ENCODE data around the gene CALD1. TPM values are rescaled to one million over a fixed set of nuclear protein-coding genes. Genes with fewer than 3 reads are reported as not detected.

Gene CALD1
- total RNA-seq, 2 experiments from 2014 or later, result 0.33 TPM; not detected in 1

- CTCF ChIA-PET, result no interaction called here
- intact Hi-C loops (cut with DNase I, micrococcal nuclease), result no loop called here
- Mint-ChIP-seq H3K36me3 (ENCODE audit: low read depth) (no peaks in the 10 kb centered on the region), H3K4me1 (ENCODE audit: low read depth) (no peaks in the 10 kb centered on the region), H3K27me3 (no peaks in the 10 kb centered on the region), H3K27ac (no peak overlapping the region), H3K9me3 (no peaks in the 10 kb centered on the region), H3K4me3 (no peak overlapping the region)
- Histone ChIP-seq H3K4me1 (ENCODE audit: insufficient read depth, low read length) (no peaks in the 10 kb centered on the region), H3K36me3 (ENCODE audit: insufficient read depth, low read length) (no peaks in the 10 kb centered on the region), H3K27ac (ENCODE audit: low read depth in 1 of 2, low read length in 2 of 2) (no peak overlapping the region), H3K4me3 (ENCODE audit: low read length) (no peak overlapping the region), H3K27me3 (ENCODE audit: control insufficient read depth in 1 of 2, insufficient read depth in 2 of 2, low read length in 2 of 2) (no peaks in the 10 kb centered on the region), H3K9me3 (ENCODE audit: control insufficient read depth in 1 of 2, insufficient read depth in 1 of 2, low read length in 2 of 2) (no peaks in the 10 kb centered on the region)
- no peak for TF ChIP-seq CTCF (IDR thresholded peaks at IDR 0.05)
- POLR2A ChIA-PET, result no interaction called here
- DNase-seq (no peak), ATAC-seq (ENCODE audit: poor library complexity) (no peak)
Measured at GRCh38 chr7:134910214-134910890, 130.9 kb downstream of the CALD1 start.

- DNase-seq (no peak), ATAC-seq (ENCODE audit: poor library complexity) (no peak)
- H3K27me3 Mint-ChIP-seq, result no peaks in the 10 kb centered on the region
- H3K4me1 ChIP-seq (ENCODE audit: insufficient read depth, low read length), result no peaks in the 10 kb centered on the region
- no peaks in the 10 kb centered on the region for H3K9me3 ChIP-seq (ENCODE audit: control insufficient read depth in 1 of 2, insufficient read depth in 1 of 2, low read length in 2 of 2)
- no peak for TF ChIP-seq CTCF (IDR thresholded peaks at IDR 0.05)
- no peaks in the 10 kb centered on the region for H3K36me3 Mint-ChIP-seq (ENCODE audit: low read depth)
- no peak overlapping the region for H3K4me3 Mint-ChIP-seq
- CTCF ChIA-PET, result no interaction called here
- H3K36me3 ChIP-seq (ENCODE audit: insufficient read depth, low read length), result no peaks in the 10 kb centered on the region
- no peak overlapping the region for H3K27ac Mint-ChIP-seq
- intact Hi-C loops (cut with DNase I, micrococcal nuclease), result no loop called here
- no peaks in the 10 kb centered on the region for H3K9me3 Mint-ChIP-seq
- no peaks in the 10 kb centered on the region for H3K4me1 Mint-ChIP-seq (ENCODE audit: low read depth)
- H3K27me3 ChIP-seq (ENCODE audit: control insufficient read depth in 1 of 2, insufficient read depth in 2 of 2, low read length in 2 of 2), result no peaks in the 10 kb centered on the region
- POLR2A ChIA-PET, result no interaction called here
- no peak overlapping the region for H3K27ac ChIP-seq (ENCODE audit: low read depth in 1 of 2, low read length in 2 of 2)
- H3K4me3 ChIP-seq (ENCODE audit: low read length), result no peak overlapping the region
Measured at GRCh38 chr7:134910968-134911367, 131.5 kb downstream of the CALD1 start.

GRCh38 chr7:134916171-134916883 lies 136.9 kb downstream of the CALD1 start:
- POLR2A ChIA-PET, result no interaction called here
- H3K9me3 Mint-ChIP-seq, result no peaks in the 10 kb centered on the region
- CTCF ChIA-PET, result no interaction called here

More at GRCh38 chr7:134916171-134916883, 136.9 kb downstream of the CALD1 start:
- Mint-ChIP-seq H3K36me3 (ENCODE audit: low read depth) (no peaks in the 10 kb centered on the region), H3K27ac (no peak overlapping the region), H3K27me3 (no peaks in the 10 kb centered on the region), H3K4me3 (no peak overlapping the region), H3K4me1 (ENCODE audit: low read depth) (no peaks in the 10 kb centered on the region)
- no peak for ATAC-seq (ENCODE audit: poor library complexity)
- intact Hi-C loops (cut with DNase I, micrococcal nuclease), result no loop called here
- H3K4me3 ChIP-seq (ENCODE audit: low read length), result no peak overlapping the region
- H3K27ac ChIP-seq (ENCODE audit: low read depth in 1 of 2, low read length in 2 of 2), result no peak overlapping the region
- H3K4me1 ChIP-seq (ENCODE audit: insufficient read depth, low read length), result no peaks in the 10 kb centered on the region
- no peaks in the 10 kb centered on the region for H3K36me3 ChIP-seq (ENCODE audit: insufficient read depth, low read length)
- no peaks in the 10 kb centered on the region for H3K27me3 ChIP-seq (ENCODE audit: control insufficient read depth in 1 of 2, insufficient read depth in 2 of 2, low read length in 2 of 2)
- TF ChIP-seq CTCF (IDR thresholded peaks at IDR 0.05), result no peak
- H3K9me3 ChIP-seq (ENCODE audit: control insufficient read depth in 1 of 2, insufficient read depth in 1 of 2, low read length in 2 of 2), result no peaks in the 10 kb centered on the region
- DNase-seq, result no peak
